ENCODE measurements around the gene PSMF1. TPM values are rescaled to one million over a fixed set of nuclear protein-coding genes. Genes with fewer than 3 reads are reported as not detected.
A peak's percentile ranks its signal among the peaks of the same experiment; 100 is the strongest.

PSMF1 gene
- total and polyA plus RNA-seq, 9 of the 15 experiments (the other 6 are each of a cell fraction or from before 2014, with no cell fraction given): 8.5 to 192 (median 33.2) TPM

GRCh38 chr20:1118336-1119127, at the start of gene PSMF1 (continued):
- TF ChIP-seq, protein P1, sequence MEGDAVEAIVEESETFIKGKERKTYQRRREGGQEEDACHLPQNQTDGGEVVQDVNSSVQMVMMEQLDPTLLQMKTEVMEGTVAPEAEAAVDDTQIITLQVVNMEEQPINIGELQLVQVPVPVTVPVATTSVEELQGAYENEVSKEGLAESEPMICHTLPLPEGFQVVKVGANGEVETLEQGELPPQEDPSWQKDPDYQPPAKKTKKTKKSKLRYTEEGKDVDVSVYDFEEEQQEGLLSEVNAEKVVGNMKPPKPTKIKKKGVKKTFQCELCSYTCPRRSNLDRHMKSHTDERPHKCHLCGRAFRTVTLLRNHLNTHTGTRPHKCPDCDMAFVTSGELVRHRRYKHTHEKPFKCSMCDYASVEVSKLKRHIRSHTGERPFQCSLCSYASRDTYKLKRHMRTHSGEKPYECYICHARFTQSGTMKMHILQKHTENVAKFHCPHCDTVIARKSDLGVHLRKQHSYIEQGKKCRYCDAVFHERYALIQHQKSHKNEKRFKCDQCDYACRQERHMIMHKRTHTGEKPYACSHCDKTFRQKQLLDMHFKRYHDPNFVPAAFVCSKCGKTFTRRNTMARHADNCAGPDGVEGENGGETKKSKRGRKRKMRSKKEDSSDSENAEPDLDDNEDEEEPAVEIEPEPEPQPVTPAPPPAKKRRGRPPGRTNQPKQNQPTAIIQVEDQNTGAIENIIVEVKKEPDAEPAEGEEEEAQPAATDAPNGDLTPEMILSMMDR (IDR thresholded peaks at IDR 0.05 in 2 of 3, conservative IDR thresholded peaks at IDR 0.05 in 1 of 3; ENCODE audit: insufficient read depth in 2 of 3, low read depth in 1 of 3, low read length in 3 of 3): peak in 2 of 3 experiments; percentile 8 to 22; a peak in 2 of 6 replicates
- TF ChIP-seq, protein P2, sequence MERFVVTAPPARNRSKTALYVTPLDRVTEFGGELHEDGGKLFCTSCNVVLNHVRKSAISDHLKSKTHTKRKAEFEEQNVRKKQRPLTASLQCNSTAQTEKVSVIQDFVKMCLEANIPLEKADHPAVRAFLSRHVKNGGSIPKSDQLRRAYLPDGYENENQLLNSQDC (CRISPR knock-in tag; IDR thresholded peaks at IDR 0.05): no peak
- TF ChIP-seq KLF16 (IDR thresholded peaks at IDR 0.05) (no peak), RERE (CRISPR knock-in tag; IDR thresholded peaks at IDR 0.05; ENCODE audit: borderline replicate concordance) (no peak), TBP (optimal IDR thresholded peaks at IDR 0.05; ENCODE audit: low read depth, low read length) (peak; percentile 79), HNRNPK (IDR thresholded peaks at IDR 0.05; ENCODE audit: low read depth, low read length, poor library complexity, severe bottlenecking) (no peak), FUS (optimal IDR thresholded peaks at IDR 0.05; ENCODE audit: low read depth, low read length) (no peak), GABPA (tag; conservative IDR thresholded peaks at IDR 0.05; ENCODE audit: low read depth) (peak; percentile 99), BCL6 (CRISPR knock-in tag; IDR thresholded peaks at IDR 0.05) (no peak), ELK3 (CRISPR knock-in tag; IDR thresholded peaks at IDR 0.05) (no peak), BCOR (IDR thresholded peaks at IDR 0.05) (no peak), PPARD (CRISPR knock-in tag; IDR thresholded peaks at IDR 0.05) (no peak), ZNF561 (CRISPR knock-in tag; conservative IDR thresholded peaks at IDR 0.05) (no peak), THRAP3 (IDR thresholded peaks at IDR 0.05; ENCODE audit: borderline replicate concordance) (no peak), JUN (IDR thresholded peaks at IDR 0.05; ENCODE audit: borderline replicate concordance, low read depth, low read length) (0 out of 2 replicates have a peak, but pooled peaks have one; percentile 23), JUN (CRISPR knock-in tag; IDR thresholded peaks at IDR 0.05; ENCODE audit: borderline replicate concordance) (no peak), POLR2A (conservative IDR thresholded peaks at IDR 0.05) (peak; percentile 84), IFI16 (CRISPR knock-in tag; IDR thresholded peaks at IDR 0.05) (no peak), DPF2 (IDR thresholded peaks at IDR 0.05) (no peak)
- TF ChIP-seq, protein P3, sequence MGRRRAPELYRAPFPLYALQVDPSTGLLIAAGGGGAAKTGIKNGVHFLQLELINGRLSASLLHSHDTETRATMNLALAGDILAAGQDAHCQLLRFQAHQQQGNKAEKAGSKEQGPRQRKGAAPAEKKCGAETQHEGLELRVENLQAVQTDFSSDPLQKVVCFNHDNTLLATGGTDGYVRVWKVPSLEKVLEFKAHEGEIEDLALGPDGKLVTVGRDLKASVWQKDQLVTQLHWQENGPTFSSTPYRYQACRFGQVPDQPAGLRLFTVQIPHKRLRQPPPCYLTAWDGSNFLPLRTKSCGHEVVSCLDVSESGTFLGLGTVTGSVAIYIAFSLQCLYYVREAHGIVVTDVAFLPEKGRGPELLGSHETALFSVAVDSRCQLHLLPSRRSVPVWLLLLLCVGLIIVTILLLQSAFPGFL (CRISPR knock-in tag; IDR thresholded peaks at IDR 0.05): no peak
